ENCODE data around the gene RAI1.
A peak's percentile ranks its signal among the peaks of the same experiment; 100 is the strongest.
"Not testable (repeated sequence)": the region's sequence is repeated elsewhere in the genome, so short reads cannot be mapped to it uniquely, and the experiment has no call there.

Gene RAI1

GRCh38 chr17:17665255-17665654 lies 16.0 kb upstream of the RAI1 start:
- DNase-seq (ENCODE audit: low read depth in 2 of 2) = no peak

DNA sequence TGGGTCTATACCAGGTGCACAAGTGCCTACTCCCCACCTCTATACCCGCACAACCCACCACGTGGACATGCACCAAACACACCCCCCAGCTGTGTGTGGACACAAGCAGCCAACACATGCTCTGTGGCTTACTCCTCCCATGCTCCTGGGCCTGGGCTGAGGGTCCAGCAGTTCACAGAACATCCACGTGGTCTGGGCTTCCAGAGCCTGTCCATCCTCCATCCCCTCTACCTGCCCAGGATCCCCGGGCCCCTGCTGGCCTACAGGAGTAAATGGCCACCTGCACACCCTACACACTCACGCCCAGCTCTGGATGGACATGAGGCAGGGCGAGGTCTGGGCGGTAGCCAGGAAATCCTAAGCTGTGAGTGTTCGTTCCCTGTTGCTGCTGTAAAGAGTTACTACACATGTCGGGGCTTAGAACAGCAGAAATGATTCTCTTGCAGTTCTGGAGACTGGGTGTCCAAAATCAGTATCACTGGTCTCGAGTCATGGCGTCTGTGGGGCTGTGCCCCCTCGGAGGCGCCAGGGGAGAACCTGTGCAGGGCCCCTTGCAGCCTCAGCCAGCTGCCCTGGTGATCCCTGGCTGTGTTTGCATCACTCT lies 15.0 kb upstream of the RAI1 start:
- DNase-seq (ENCODE audit: low read depth in 2 of 2) = no peak

GRCh38 chr17:17667231-17667630 lies 14.0 kb upstream of the RAI1 start:
- no peak for DNase-seq (ENCODE audit: low read depth in 2 of 2)

DNA sequence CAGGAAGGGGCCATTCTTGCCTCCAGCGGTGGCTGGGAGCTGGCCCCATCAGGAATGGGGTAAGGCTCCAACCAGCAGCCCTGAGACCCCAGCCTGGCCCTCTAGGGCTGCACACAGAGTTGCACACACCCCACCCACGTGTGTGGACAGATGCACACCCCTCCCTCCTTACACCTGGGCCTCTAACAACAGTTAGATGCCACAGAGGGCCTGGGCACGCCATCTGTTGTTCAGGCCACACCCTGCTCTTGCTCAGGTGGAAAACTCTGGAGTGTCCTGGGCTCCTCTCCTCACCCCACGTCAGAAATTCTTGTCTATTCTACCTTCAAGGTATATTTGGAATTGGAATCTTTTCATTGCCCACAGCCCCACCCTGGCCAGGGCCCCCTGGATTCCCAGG lies 13.3 kb upstream of the RAI1 start:
- DNase-seq (ENCODE audit: low read depth in 2 of 2) = no peak

- DNase-seq (ENCODE audit: low read depth in 2 of 2) = no peak
Observed at GRCh38 chr17:17668358-17668757, 12.9 kb upstream of the RAI1 start.

- peak; percentile 22 to 32 for DNase-seq (ENCODE audit: low read depth in 2 of 2)
Observed at GRCh38 chr17:17668775-17669579, 12.3 kb upstream of the RAI1 start.

GRCh38 chr17:17669580-17670235 lies 11.6 kb upstream of the RAI1 start:
- DNase-seq (ENCODE audit: low read depth in 2 of 2) = no peak

DNA sequence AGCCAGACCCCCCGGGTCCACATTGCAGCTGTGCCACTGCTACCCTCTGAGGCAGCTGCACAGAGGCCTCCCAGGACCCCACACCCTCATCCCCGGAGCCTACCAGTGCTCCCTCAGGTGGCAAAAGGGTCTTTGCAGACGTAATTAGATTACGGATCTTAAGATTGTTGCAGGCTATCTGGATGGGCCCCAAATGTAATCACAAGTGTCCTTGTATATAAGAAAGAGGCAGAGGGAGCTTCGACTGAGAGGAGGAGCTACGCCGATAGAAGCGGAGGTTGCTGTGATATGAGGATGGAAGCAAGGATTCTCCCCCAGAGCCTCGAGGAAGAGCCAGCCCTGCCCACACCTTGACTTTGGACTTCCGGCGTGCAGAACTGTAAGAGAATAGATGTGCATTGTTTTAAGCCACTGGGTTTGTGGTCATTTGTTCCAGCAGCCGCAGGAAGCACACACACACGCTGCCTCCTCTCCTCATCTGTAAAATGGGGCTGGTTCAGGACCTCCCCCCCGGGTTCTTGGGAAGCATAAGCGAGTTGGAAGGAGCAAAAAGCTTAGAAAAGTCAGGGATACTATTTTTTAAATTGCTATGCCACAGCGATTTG lies 10.5 kb upstream of the RAI1 start:
- no peak for DNase-seq (ENCODE audit: low read depth in 2 of 2)

DNA sequence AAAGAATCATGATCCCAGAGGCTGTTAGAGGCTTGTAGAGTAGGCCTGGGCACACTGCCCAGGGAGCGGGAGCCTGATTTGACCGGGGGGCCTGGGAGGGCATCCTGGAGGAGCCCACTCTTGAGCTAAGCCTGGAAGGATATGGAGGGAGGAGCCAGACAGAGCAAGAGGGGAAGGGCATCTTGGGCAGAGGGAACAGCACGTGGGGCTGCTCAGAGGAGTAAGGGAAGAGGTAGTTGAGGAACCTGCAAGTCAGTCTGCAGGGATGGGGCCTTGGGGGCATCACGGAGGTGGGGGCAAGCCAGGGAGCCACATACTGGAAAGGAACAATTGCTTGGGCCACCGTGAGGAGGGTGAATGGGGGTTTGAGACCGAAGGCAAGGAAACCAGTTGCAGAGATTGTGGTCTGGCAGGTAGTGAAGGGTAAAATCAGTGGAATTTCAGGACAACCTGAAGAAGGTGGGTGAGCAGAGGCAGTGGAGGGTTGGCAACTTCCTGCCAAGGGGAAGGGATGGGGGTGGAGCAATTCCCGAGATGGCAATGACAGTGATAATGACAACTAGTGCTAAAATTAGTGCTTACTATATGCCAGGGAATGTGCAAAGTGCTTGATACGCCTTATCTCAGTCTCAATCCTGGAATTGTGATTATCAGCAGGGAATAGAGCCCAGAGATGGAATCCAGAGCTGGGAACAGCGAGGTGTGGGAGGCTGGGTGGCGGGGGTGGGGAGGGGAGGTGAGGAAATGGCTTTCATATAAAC lies 9.7 kb upstream of the RAI1 start:
- DNase-seq (ENCODE audit: low read depth in 2 of 2) = no peak

GRCh38 chr17:17672453-17673368 lies 8.5 kb upstream of the RAI1 start:
- DNase-seq (ENCODE audit: low read depth in 2 of 2) = no peak

DNA sequence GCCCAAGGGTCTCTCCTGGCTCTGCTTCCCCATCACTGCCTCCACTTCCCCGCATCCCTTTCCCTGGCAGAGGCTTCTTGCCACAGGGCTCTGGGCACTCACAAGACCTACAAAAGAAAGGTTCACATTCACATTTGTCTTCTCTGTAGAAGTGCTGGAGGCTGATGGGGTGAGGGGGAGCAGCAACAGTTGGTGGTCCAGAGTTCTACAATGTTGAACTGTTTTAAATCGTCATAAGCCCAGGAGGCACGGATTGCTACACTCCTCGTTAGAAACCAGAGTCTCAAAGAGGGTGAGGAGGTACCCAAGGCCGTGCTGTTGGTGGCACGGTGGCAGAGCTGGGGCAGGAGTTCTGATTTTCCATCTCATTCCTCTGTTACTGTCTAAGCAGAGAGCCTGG lies 5.8 kb upstream of the RAI1 start:
- DNase-seq (ENCODE audit: low read depth in 2 of 2) = no peak

DNA sequence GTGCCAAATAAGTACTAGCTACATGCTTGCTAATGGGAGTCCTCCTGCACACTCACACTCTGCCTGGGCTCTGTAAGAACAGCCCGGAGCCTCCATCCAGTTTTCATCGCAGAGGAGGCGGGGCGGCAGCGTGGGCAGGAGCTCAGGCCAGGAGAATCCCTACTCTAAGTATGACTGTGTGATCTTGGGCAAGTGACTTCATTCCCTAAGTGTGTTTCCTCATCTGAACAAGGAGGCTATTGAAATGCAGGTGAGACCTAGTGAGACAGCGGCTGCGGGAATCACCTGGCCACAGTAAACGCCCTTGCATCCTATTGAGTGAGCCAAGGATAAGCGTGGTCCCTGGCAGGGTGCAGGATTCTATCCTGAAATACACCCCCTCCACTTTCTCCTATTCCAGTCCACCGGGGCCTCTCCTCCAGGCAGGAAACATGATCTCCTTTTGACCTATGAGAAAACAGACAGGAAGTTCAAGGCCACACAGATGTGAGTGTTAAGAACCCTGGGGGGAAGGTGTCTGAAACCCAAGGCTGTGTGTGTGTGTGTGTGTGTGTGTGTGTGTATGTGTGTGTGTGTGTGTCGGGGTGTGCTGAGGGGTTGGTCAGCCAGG lies 5.2 kb upstream of the RAI1 start:
- no peak for DNase-seq (ENCODE audit: low read depth in 2 of 2)

GRCh38 chr17:17676752-17677151 lies 4.5 kb upstream of the RAI1 start:
- no peak for DNase-seq (ENCODE audit: low read depth in 2 of 2)

GRCh38 chr17:17677299-17678040 lies 3.8 kb upstream of the RAI1 start:
- DNase-seq (ENCODE audit: low read depth in 2 of 2) = no peak

DNA sequence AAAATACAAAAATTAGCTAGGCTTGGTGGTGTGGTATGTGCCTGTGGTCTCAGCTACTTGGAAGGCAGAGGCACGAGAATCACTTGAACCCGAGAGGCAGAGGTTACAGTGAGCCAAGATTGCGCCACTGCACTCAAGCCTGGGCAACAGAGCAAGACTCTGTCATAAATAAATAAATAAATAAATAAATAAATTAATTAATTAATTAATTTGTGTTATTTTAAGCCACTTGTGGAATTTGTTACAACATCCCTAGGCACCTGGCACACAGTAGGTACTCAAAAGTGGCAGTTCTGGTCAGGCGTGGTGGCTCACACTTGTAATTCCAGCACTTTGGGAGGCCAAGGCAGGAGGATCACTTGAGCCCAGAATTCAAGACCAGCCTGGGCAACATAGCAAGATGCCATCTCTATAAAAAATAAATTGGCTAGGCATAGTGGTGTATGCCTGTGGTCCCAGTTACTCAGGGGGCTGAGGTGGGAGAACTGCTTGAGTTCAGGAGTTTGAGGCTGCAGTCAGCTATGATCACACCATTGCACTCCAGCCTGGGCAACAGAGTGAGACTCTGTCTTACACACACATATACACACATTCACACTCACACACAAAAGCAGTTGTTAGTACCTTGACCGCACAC lies 3.1 kb upstream of the RAI1 start:
- not testable (repeated sequence) for DNase-seq (ENCODE audit: low read depth in 2 of 2)

GRCh38 chr17:17679243-17679642 lies 2.0 kb upstream of the RAI1 start:
- DNase-seq (ENCODE audit: low read depth in 2 of 2) = no peak

DNA sequence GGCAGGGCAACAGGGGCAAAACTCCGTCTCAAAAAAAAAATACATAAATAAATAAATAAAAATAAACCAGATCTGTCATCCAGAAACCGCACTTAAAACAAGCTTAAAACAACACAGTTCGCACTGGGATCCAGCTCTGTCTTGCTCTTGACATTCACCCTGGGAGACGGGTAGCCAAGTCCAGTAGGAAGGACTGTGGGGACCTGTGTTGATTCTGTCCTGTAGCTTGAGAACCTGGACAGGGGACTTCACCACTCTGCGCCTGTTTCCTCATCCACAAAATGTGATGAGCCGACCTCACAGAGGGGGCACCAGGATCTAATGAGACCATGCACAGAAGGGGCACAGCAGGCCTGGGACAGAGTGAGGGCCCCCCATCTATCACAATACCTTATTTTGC lies 1.5 kb upstream of the RAI1 start:
- no peak for DNase-seq (ENCODE audit: low read depth in 2 of 2)

GRCh38 chr17:17680477-17681186 lies 626 bp upstream of the RAI1 start:
- no peak for DNase-seq (ENCODE audit: low read depth in 2 of 2)

Measured in stimulated activated CD8-positive, alpha-beta memory T cell treated with anti-CD3 and anti-CD28 coated beads, Interleukin-2, amount 100 ng/mL, for 48 hours (primary cell).